Measurements from ENCODE around the gene SPINK13. TPM values are rescaled to one million over a fixed set of nuclear protein-coding genes. Genes with fewer than 3 reads are reported as not detected.

SPINK13 gene, protein sequence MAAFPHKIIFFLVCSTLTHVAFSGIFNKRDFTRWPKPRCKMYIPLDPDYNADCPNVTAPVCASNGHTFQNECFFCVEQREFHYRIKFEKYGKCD
- total RNA-seq (2022; extraction: Qiagen RNA extraction; ENCODE audit: low read depth), result not detected in 5 replicates

DNA sequence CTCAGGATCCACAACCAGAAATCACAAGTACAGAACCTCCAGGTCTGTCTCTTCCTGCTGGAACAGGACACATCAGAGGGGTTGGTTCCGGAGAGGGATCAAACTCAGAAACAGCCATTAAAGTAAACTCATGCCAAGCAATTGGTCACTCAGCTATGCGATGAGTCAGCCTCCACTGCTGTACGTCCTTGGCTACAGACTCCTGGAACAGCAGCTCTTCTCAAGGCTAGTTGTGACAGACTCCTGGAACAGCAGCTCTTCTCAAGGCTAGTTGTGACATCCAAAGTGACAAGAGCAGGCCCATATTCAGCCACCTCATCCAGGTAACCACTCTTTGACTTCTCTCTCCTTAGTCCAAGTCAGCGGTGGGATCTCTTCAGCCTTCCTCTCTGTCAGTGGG lies at the start of gene SPINK13:
TSS of gene SPINK13 (plus strand) at position 229 of the 400 bp plus-strand sequence. CDS start 1,279 bp downstream, outside the sequence.

DNA sequence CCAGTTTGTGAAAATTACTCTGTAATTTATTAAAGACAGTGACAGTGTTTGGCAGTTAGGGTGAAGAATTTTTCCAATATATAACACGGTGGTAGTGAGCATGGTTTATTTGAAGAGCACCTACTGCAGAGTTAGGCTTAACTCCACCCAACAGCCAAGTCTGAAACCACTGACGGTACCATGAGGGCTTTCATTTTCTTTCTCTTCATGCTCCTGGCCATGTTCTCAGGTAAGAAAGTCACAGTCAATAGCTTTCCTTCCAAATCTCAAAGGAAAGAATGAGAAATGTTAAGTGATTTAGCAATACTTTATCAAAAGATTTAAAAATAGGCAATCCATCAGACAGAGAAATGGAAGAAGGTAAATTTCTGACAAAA lies 30.2 kb upstream of the SPINK13 start, which contains the start of gene MARCOL:
TSS of gene MARCOL (plus strand) at position 108 of the 377 bp plus-strand sequence. CDS start at position 181, 73 bp downstream.

DNA sequence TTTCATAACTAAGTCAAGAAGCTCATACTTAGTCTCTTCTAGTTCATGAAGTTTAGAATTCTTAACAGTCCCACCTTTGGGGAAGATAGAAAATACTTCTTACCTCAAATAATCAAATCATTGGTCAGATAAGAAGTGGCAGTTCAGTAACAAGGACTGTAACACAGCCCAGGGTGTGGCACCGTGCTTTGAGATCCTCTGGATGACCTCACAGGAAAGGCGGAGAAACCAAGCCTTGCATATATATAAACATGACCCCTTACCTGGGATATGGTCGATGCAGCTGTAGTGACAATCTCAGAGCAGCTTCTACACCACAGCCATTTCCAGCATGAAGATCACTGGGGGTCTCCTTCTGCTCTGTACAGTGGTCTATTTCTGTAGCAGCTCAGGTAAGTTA lies 43.6 kb downstream of the SPINK13 start, which contains the start of gene SPINK7:
TSS of gene SPINK7 (plus strand) at position 271 of the 400 bp plus-strand sequence. CDS start at position 332, 61 bp downstream.

DNA sequence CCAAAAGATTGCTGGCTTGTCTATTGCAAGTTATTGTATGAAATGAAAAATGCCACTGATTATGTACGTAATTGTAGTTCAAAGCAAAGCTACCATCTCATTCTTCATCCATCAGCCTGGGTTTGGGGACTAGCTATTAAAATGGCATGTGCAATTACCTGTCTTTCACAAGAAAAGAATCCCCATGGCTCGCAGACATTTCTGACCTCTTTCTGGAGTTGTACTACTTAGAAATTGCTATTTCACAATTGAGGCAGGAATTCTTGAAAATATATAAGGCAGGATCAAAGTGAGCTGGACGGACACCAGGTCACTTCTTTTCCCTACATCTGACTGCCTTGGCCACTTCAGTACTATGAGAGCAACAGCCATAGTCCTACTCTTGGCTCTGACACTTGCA lies 66.7 kb downstream of the SPINK13 start, which contains the start of gene SPINK9:
TSS of gene SPINK9 (plus strand) at position 301 of the 400 bp plus-strand sequence. CDS start at position 356, 55 bp downstream.

Other genes starting within 250 kb of the SPINK13 start
- gene SPINK5, start 204.8 kb upstream of the SPINK13 start, total RNA-seq (2022; extraction: Qiagen RNA extraction; ENCODE audit: low read depth), result not detected in 5 replicates
- not detected in 5 replicates for gene SPINK14, start 100.2 kb upstream of the SPINK13 start, total RNA-seq (2022; extraction: Qiagen RNA extraction; ENCODE audit: low read depth)
- 0.32 to 0.76 TPM (median 0.48 TPM) in 5 replicates for gene SPINK6, start 65.8 kb upstream of the SPINK13 start, total RNA-seq (2022; extraction: Qiagen RNA extraction; ENCODE audit: low read depth)
- not detected in 5 replicates for gene MARCOL, start 30.3 kb upstream of the SPINK13 start, total RNA-seq (2022; extraction: Qiagen RNA extraction; ENCODE audit: low read depth)
- gene SPINK7, start 43.6 kb downstream of the SPINK13 start, total RNA-seq (2022; extraction: Qiagen RNA extraction; ENCODE audit: low read depth), result not detected in 5 replicates
- not detected in 5 replicates for gene SPINK9, start 66.8 kb downstream of the SPINK13 start, total RNA-seq (2022; extraction: Qiagen RNA extraction; ENCODE audit: low read depth)
- gene FBXO38, start 115.2 kb downstream of the SPINK13 start, total RNA-seq (2022; extraction: Qiagen RNA extraction; ENCODE audit: low read depth), result 16.7 to 23.9 TPM (median 18.7 TPM) in 5 replicates